NCI-H2081 (cell line): ENCODE measurements around the gene HIF1AN.
"Not testable (repeated sequence)": the region's sequence is repeated elsewhere in the genome, so short reads cannot be mapped to it uniquely, and the experiment has no call there.

Experiments
- DNase-seq, 2 experiments: peaks; one replicate each; lab custom pipeline; 2025; lab: John Stamatoyannopoulos, UW

HIF1AN gene

DNA sequence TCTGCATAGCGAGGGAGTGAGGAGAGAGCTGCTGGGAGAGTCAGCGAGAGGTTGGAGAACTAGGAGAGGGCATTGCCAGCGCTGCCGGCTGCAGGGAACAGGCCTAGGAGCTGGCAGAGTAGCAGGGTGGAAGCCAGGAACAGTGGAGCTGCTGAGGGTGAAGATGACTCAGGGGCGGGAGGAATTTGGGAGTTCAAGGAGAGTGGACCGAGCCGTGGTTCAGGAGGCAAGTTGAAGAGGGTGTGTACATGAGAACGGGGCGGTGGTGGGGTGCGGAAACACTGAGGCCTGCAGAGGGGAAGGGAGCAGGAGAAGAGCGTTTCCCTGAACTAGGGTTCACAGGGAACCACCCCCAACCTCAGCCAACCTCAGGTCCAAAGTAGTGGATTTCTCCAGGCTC, 31.5 kb downstream of the HIF1AN start:
- DNase-seq = no peak

DNA sequence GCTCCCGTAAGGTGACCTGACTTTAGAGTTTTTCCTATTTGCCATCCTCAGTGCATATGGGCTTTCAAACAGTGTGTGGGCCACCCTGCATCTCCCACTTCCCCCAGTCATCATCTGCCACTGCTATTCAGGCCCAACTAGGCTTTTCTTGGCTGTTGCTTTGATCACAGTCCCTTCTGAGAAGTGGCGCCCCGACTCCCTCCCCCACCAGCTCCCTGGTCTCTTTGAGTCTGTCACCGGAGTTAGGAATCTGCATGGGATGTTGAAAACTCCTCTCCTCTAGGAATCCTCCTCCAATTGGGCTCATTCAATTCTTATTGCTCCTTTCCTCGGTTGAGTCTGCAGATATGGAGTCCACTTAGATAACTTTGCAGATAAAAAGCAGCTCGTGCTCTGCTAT, 32.1 kb downstream of the HIF1AN start:
- DNase-seq = no peak

DNA sequence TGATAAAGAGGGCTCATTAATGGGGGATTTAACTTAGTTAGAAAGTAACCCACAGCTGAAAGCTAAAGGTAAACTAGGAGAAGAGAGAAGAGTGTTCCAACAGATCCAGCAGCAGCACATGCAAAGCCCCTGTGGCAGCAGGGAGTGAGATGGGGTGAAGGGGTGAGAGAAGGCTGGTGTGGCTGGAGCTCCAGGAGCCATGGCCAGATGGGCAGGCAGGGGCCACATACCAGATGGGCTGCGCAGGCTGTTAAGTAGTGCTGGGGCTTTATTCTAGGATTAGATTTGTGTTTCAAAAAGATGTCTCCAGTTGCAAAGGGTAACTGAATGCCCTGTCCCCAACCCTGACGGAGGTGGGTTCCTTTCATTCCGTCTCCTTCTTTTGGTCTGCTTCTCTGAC, 33.2 kb downstream of the HIF1AN start:
- no peak for DNase-seq

DNA sequence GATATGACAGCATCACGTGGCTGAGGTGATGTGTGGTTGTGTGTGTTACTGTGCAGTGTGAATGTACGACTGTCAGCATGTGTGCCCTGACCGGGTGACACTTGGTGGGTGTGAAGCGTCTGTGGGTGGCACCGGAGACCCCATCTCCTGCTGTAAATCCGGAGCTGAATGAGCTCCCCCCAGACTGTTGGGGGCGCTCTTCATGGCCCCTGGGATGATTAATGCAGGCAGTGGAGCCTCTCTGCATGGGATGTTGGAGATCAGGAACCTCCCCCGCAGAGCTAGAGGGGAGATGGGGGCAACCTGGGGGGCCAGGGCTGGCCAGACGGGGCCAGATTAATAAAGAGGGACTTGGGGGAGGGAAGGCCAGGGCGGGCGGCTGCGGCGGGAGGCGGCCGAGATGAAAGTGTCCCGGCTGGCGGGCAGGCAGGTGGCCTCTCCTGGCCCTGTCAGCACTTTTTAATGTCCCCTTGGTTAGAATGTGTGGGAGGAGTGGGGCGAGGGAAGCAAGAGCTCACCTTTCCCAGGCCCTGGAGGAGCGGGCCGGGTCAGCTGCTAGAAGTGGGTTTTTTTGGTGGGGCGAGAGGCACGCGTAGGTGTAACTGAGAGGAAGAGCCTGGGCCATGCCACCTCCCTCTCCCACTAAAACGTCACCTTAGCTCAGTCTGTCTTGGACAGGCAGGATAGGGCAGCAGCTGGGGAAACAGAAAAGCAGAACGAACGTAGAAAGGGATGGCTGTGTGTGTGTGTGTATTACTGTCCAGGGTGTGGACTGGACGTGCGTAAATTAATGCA, 34.1 kb downstream of the HIF1AN start:
- no peak for DNase-seq

DNA sequence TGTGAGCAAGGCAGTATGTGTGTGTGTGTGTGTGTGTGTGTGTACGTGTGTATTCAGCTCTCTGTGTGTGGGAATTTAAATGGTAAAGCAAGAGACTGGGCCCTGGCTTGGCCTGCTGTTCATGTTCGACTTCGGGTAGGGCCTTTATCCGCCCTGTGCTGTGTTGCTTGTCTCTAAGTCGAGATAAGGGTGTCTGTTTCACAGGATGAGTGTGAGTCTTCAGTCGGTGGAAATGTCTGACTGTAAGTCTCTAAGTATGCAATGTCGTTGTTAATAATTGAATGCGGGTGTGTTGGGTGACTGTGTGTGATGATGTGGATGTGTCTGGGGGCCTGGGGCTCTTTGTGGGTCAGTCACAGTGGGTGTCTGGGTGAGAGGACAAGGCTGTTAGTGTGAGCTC, 34.8 kb downstream of the HIF1AN start:
- no peak for DNase-seq

DNA sequence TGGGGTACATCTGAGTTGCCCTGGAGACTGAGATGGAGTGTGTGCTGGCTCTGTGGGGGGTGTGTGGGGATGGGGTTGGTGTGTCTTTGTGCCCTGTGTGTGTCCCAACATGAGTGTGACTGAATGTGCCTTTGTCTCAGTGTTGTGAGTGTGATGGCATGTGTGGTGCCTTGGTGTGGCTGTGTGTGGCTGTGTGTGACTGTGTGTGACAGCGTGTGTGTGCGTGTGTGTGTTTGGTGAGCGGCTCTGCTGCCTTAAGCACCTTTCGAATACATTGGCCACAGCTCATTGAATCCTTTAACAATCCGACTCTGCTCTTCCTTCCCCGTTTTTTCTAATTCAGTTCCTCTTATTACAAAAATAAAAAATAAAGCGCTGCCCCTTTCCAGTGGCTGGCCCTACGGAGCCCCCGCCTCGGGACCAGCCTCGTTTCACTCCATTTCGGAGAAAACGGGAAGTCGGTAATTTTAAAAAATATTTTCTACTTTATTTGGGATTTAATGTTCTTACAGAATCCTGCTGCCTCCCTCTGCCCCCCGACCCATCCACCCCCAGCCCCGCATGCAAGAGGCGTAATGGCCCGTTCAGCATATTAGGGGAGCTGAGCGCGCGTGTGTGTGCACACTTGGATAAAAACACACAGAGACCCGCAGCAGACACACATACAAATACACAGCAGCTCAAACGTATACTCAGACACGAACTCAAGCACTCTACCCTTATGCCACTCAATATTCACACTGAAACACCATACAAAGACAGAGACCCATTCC, 35.5 kb downstream of the HIF1AN start:
- no peak for DNase-seq

DNA sequence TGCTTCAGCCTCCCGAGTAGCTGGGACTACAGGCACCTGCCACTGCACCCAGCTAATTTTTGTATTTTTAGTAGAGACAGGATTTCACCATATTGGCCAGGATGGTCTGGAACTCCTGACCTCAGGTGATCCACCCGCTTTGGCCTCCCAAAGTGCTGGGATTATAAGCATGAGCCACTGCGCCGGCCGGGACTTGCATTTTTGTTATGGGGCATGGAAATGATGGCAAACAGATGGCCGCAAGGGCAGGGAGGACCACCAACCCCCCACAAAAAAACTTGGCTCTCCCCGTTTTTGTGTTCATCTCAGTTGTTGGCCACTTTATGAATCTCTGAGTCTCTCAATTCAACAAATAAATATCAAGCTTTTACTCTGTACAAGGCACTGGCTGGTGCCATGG, 39.4 kb downstream of the HIF1AN start:
- DNase-seq = not testable (repeated sequence)

DNA sequence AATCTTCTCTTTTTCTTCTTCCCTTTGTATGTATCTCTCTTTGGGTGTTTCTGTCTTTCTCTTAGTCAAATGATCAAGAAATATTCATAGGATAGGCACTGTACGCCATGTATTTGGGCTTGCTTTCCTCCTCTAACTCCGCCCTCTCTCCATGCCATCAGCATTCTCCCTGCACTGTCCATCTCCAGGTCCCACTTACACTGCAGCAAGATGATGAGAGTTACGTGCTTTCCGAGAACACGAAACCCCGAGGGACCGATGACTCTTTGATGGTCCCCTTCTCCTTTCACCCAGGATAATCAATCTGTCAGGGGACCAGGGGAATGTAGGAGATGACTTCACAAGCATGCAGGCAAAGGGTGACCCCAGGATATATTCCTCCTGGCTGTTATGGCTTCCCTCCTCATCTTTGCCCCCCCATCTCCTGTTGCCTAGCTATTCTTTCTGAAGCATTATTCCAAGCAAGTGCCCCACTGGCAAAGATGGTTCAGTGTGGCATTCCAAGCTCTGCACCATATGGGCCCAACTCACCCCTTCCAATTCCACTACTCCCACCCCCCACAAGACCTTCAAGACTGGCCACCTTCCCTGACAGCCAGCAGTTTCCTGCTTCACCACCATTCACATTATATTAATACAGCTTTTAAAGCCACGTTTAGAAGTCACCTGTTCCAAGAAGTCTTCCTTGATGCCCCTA, 40.0 kb downstream of the HIF1AN start:
- DNase-seq = no peak

DNA sequence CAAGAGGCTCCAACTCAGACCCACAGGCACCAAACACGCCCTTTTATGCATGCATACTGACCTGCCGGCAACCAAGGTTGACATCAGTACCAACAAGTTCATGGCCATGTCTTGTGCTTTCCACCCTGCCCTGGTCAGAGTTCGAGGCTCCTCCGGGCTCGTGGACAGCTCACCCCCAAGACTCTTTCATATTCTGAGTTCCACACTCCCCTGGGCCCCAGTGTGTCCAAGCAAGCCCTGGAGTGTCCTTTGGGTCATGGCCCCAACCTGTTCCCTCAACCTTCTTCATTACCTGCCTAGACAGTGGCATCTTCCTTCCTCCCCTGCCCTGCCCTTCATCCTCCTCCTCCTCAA, 40.5 kb downstream of the HIF1AN start:
- no peak for DNase-seq

DNA sequence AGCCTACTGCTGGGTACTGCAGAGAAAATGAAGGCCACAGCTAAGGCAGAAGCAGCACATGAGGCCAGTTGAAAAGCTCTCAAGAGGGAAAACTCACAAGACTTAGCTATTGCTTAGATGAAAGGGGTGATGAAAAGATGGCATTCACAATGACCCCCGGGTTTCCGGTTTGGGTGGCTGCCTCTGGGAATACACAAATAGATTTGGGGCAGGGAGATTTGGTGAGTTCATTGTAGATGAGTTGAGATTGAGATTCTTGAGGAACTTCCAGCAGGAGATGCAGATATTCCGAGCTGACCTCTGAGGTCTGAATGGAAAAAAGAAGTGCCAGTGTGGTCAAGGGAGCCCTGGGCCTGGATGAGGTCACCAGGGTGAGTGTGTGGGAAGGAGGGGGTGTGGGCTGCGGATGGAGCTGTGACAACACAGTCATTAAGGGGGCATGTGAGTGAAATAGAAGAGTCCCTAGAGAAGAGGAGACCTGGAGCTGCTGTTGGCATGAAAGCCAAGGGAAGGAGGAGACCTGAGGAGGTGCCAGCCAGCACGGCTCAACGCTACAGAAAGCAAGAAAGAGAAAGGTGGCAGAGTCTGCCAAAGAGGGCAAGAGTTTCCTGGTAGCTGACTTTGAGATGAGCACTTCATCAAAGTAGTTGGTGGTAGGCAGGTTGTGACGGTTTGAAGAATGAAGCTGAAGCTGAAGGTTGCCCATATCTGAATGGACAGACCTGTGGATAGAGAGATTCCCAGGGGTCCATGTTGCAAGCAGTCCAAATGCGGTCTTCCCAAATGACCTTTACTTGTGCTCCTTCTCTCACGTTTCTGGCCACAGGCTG, 43.7 kb downstream of the HIF1AN start:
- DNase-seq = no peak

DNA sequence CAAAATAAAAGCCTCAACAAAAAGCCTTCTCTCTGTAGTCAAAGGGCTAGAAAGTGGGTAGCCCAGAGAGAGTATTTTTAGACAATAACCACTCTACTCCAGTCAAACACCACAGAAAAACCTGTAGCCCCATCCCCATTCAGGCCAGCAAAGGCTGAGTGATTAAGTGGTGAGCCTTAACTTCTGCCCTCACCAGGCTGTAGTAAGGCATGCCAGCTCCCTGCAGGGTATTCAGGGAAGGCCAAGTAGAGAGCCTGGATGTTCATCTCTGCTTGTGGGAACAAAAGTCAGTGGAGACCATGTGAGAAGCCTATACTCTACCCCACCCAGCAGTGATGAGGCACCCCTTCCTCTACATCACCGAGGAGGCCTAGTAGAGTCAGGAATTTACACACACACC, 51.2 kb downstream of the HIF1AN start:
- no peak for DNase-seq

DNA sequence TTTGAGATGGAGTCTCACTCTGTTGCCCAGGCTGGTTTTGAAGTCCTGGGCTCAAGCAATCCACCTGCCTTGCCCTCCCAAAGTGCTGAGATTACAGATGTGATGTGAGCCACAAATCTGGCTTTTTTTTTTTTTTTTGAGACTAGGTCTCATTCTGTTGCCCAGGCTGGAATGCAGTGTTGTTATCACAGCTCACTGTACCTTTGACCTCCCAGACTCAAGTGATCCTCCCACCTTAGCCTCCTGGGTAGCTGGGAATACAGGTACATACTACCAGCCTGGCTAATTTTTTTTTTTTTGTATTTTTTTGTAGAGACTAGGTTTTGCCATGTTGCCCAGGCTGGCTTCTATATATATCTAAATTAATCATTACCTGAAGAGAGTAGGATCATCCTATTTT, 62.4 kb downstream of the HIF1AN start:
- DNase-seq = no peak

DNA sequence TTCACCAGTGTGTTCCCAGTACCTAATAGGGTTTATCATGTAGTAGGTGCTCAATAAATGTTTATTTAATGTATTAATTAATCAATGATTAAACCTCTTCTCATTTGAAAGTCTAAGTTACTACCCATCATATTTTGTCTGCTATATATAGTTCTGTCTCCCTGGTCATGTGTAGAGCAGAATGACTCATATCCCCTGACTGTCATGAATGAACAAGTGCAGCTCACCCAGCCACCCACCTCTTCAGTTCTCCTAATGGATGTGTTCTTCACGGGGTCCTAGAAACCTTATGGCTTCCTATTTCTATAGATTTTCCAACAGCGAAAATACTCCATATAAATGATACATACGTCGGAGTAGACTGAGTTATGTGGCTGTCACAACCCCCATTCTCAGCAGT, 64.5 kb downstream of the HIF1AN start:
- no peak for DNase-seq

DNA sequence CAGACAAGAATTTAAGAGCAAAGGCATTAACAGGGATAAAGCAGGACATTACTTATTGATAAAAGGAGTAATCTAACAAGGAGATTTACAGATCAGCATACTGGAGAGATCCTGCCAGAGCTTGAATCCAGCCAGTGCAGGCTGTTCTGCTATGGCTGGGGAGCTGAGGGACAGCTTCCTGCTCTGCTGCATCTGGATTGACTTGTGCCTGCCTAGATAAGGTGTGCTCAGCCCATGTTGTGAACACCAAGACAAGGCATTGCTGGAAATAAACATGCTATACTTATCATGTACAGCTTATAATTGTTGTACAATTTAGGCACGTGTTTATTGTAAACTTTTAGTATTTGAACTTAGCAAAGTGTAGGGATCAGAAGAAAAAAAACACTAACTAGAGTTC, 71.7 kb downstream of the HIF1AN start:
- DNase-seq = no peak
